GM04503 (cell line): ENCODE measurements around the gene CD63.
A peak's percentile ranks its signal among the peaks of the same experiment; 100 is the strongest.

ENCODE experiments used
- DNase-seq: peaks from one replicate; pipeline ENCODE4 v3.0.0-alpha.2; 2012; ENCODE audit warnings: low read depth

The CD63 gene

GRCh38 chr12:55720894-55721444 is 7.8 kb downstream of the CD63 start:
- DNase-seq: peak; percentile 89

- no peak for DNase-seq
Observed at GRCh38 chr12:55720071-55720564, 8.7 kb downstream of the CD63 start, which contains the start of gene RDH5. Gene RDH5 (plus strand): TSS chr12:55720393. CDS start chr12:55721185, 792 bp downstream.

GRCh38 chr12:55719371-55719770 is 9.4 kb downstream of the CD63 start:
- no peak for DNase-seq

GRCh38 chr12:55718624-55719275 is 10.1 kb downstream of the CD63 start:
- no peak for DNase-seq

GRCh38 chr12:55718015-55718414 is 10.8 kb downstream of the CD63 start:
- no peak for DNase-seq

GRCh38 chr12:55717011-55718007 is 11.5 kb downstream of the CD63 start:
- no peak for DNase-seq

- no peak for DNase-seq
Observed at GRCh38 chr12:55716582-55716957, 12.2 kb downstream of the CD63 start.

GRCh38 chr12:55715833-55716581 is 12.8 kb downstream of the CD63 start, which contains the start of gene BLOC1S1:
Gene BLOC1S1 (plus strand): TSS chr12:55716046. CDS start chr12:55716052, 6 bp downstream.
- DNase-seq: peak; percentile 49

- no peak for DNase-seq
Observed at GRCh38 chr12:55715169-55715764, 13.5 kb downstream of the CD63 start.

- DNase-seq: peak; percentile 80
Observed at GRCh38 chr12:55713721-55714120, 15.1 kb downstream of the CD63 start.

- no peak for DNase-seq
Observed at GRCh38 chr12:55712700-55713415, 16.0 kb downstream of the CD63 start.

GRCh38 chr12:55711786-55712553 is 16.8 kb downstream of the CD63 start:
- DNase-seq: no peak

GRCh38 chr12:55708695-55709233 is 20.0 kb downstream of the CD63 start:
- DNase-seq: no peak

GRCh38 chr12:55707841-55708694 is 20.7 kb downstream of the CD63 start, which contains the start of gene ITGA7:
Gene ITGA7 (minus strand): TSS chr12:55707904. CDS start chr12:55707682, 222 bp downstream.
- DNase-seq: no peak

GRCh38 chr12:55707219-55707671 is 21.6 kb downstream of the CD63 start:
- DNase-seq: no peak

GRCh38 chr12:55706568-55707218 is 22.1 kb downstream of the CD63 start:
- DNase-seq: no peak

GRCh38 chr12:55705782-55706402 is 22.9 kb downstream of the CD63 start:
- DNase-seq: no peak
